Spleen (tissue), 7 donors: ENCODE data around the gene CTNNA1.

Experiments
- CTCF ChIP-seq, 11 experiments: fragments of 200-600 bp in 7 of 11; fragments of 450-650 bp in 4 of 11; sonication (generic) in 4 of 11; IDR thresholded peaks in 8 of 11; conservative IDR thresholded peaks in 3 of 11; 1 replicate in 7 of 11; 2 replicates in 4 of 11; pipeline versions ENCODE4 v1.4.0 to v1.8.0; 2016 to 2021; ENCODE audit warnings: antibody characterized with exemption in 11 of 11, inconsistent platforms in 4 of 11, mild to moderate bottlenecking in 1 of 11
- POLR2A ChIP-seq, 3 donors: fragments of 450-650 bp; IDR thresholded peaks; one replicate each; pipeline ENCODE4 v1.5.1; 2017; ENCODE audit warnings: antibody characterized with exemption in 3 of 3, mild to moderate bottlenecking in 1 of 3
- POLR2AphosphoS5 ChIP-seq, 3 donors: sonication (generic); formaldehyde crosslinking; IDR thresholded peaks; one replicate each; pipeline ENCODE4 v1.5.1; 2017; ENCODE audit warnings: antibody characterized with exemption in 3 of 3
- donor health status: DM: no; HTN: no; CAD: no; lungs with moderate emphysema.
- donor health status: DM: no; HTN: no; CAD: no.
- donor health status: DM: no; HTN: no; CAD: no.

GRCh38 chr5:138948471-138949222 is 195.4 kb downstream of the CTNNA1 start:
- TF ChIP-seq POLR2AphosphoS5 (IDR thresholded peaks at IDR 0.05): no peak
- no peak for TF ChIP-seq POLR2A (IDR thresholded peaks at IDR 0.05)
- TF ChIP-seq CTCF (IDR thresholded peaks at IDR 0.05 in 8 of 11, conservative IDR thresholded peaks at IDR 0.05 in 3 of 11): no peak
